Measurements from ENCODE around the gene RFFL. TPM values are rescaled to one million over a fixed set of nuclear protein-coding genes. Genes with fewer than 3 reads are reported as not detected.

The RFFL gene
- total and polyA plus RNA-seq, 4 donors = 5.8 to 38.1 (median 21.9) TPM

DNA sequence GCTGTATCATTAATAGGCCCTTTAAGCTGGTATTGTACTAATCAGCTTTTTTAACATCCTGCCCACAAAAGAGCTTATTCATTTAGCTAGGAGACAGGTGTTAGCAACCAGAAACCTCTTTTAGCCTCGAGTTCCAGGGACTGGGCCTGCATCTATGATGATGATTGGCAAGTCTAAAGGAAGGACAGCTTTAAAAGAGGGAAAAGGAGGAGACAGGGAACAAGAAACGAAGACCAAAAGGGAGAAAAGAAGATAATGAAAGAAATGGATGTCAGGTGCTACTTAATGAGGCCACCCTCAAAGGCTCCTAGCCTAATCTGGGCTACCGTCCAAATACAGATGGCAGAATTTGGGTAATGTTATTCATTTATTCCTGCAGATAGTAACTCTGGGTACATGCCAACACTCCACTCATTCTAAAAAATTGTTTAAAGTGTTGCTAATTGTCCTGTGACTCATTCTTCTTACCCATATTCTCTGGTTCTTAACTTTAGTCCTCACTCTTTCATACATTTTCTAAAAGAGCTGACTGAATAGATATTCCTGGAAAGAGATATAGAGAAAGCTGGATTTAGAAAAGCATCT lies 18.7 kb upstream of the RFFL start:
- Histone ChIP-seq H3K4me1 (ENCODE audit: control insufficient read depth in 5 of 5, insufficient read depth in 5 of 5, low read length in 5 of 5) (peaks cover 0 to 4% (median 3%) of the 10 kb centered on the region in 5 donors), H3K27ac (ENCODE audit: low read depth in 1 of 2, low read length in 1 of 2) (no peak overlapping the region), H3K27me3 (ENCODE audit: control insufficient read depth in 3 of 3, insufficient read depth in 3 of 3, low read length in 2 of 3) (no peaks in the 10 kb centered on the region), H3K9ac (ENCODE audit: insufficient read depth in 1 of 2, low read length in 2 of 2) (no peak overlapping the region), H3K36me3 (ENCODE audit: control insufficient read depth in 4 of 4, insufficient read depth in 4 of 4, low read length in 4 of 4) (peaks cover 0 to 1% (median 0%) of the 10 kb centered on the region in 4 donors), H3K4me3 (no peak overlapping the region), H3K9me3 (ENCODE audit: control insufficient read depth in 4 of 4, insufficient read depth in 3 of 4, low read length in 3 of 4) (no peaks in the 10 kb centered on the region)
- DNase-seq (no peak), ATAC-seq (ENCODE audit: insufficient read depth, low FRiP score) (no peak)
- 52 to 68% methylated on average over 3 of the region's 3 CpGs for WGBS, 2 donors
- TF ChIP-seq, protein P1, sequence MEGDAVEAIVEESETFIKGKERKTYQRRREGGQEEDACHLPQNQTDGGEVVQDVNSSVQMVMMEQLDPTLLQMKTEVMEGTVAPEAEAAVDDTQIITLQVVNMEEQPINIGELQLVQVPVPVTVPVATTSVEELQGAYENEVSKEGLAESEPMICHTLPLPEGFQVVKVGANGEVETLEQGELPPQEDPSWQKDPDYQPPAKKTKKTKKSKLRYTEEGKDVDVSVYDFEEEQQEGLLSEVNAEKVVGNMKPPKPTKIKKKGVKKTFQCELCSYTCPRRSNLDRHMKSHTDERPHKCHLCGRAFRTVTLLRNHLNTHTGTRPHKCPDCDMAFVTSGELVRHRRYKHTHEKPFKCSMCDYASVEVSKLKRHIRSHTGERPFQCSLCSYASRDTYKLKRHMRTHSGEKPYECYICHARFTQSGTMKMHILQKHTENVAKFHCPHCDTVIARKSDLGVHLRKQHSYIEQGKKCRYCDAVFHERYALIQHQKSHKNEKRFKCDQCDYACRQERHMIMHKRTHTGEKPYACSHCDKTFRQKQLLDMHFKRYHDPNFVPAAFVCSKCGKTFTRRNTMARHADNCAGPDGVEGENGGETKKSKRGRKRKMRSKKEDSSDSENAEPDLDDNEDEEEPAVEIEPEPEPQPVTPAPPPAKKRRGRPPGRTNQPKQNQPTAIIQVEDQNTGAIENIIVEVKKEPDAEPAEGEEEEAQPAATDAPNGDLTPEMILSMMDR (IDR thresholded peaks at IDR 0.05; ENCODE audit: control extremely low read depth, extremely low read depth) = no peak

DNA sequence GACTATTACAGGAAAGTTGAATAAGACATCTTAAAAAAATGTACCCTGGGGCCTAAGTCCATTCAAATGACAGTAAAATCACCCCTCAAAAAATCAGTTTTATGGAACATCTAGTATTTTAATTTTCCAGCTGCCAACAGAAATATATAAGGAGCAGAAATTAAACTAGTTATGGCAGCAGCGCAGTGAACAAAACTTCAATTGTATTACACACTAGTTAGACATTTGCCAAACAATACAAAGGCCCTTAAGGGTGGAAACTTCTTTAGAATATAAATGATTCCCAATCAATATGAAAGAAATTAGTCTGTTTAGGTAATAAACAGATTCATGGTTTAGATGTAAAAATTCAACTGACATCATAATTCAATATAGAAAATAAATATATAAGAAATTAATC lies 18.1 kb upstream of the RFFL start:
- Histone ChIP-seq H3K9ac (ENCODE audit: insufficient read depth in 1 of 2, low read length in 2 of 2) (no peak overlapping the region), H3K36me3 (ENCODE audit: control insufficient read depth in 4 of 4, insufficient read depth in 4 of 4, low read length in 4 of 4) (peaks cover 0 to 1% (median 0%) of the 10 kb centered on the region in 4 donors), H3K27ac (ENCODE audit: low read depth in 1 of 2, low read length in 1 of 2) (no peak overlapping the region), H3K27me3 (ENCODE audit: control insufficient read depth in 3 of 3, insufficient read depth in 3 of 3, low read length in 2 of 3) (no peaks in the 10 kb centered on the region), H3K4me3 (no peak overlapping the region), H3K9me3 (ENCODE audit: control insufficient read depth in 4 of 4, insufficient read depth in 3 of 4, low read length in 3 of 4) (no peaks in the 10 kb centered on the region), H3K4me1 (ENCODE audit: control insufficient read depth in 5 of 5, insufficient read depth in 5 of 5, low read length in 5 of 5) (peaks cover 0 to 3% (median 0%) of the 10 kb centered on the region in 5 donors)
- ATAC-seq (ENCODE audit: insufficient read depth, low FRiP score) = no peak
- TF ChIP-seq, protein P1 (IDR thresholded peaks at IDR 0.05; ENCODE audit: control extremely low read depth, extremely low read depth) = no peak
- no peak for DNase-seq
- 98 to 99% methylated on average over 1 of the region's 1 CpG for WGBS, 2 donors

DNA sequence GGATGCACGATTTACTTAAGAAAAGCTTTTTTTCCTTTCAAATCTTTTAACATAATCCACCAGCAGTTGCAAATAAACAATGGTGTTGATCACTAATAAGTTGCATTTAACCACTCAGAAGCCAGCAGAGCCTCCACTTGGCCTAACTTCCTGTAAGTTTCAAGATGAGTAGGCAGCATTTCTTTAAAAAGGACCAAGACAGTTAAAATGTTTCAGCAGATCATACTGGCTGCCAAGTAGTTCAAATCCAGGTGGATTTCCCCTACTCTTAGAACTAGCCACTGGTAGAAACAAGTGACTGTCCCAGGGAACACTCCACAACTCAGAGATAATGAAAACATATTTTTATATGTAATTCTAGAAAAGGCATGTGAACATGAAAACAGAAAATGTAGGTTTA lies 17.0 kb upstream of the RFFL start:
- no peak for ATAC-seq (ENCODE audit: insufficient read depth, low FRiP score)
- peaks cover 0 to 1% (median 0%) of the 10 kb centered on the region in 4 donors for H3K36me3 ChIP-seq (ENCODE audit: control insufficient read depth in 4 of 4, insufficient read depth in 4 of 4, low read length in 4 of 4)
- no peak overlapping the region for H3K9ac ChIP-seq (ENCODE audit: insufficient read depth in 1 of 2, low read length in 2 of 2)
- H3K4me3 ChIP-seq = no peak overlapping the region
- 57 to 78% methylated on average over 1 of the region's 1 CpG for WGBS, 2 donors
- H3K27ac ChIP-seq (ENCODE audit: low read depth in 1 of 2, low read length in 1 of 2) = no peak overlapping the region
- no peaks in the 10 kb centered on the region for H3K9me3 ChIP-seq (ENCODE audit: control insufficient read depth in 4 of 4, insufficient read depth in 3 of 4, low read length in 3 of 4)
- DNase-seq = no peak
- TF ChIP-seq, protein P1 (IDR thresholded peaks at IDR 0.05; ENCODE audit: control extremely low read depth, extremely low read depth) = no peak
- H3K27me3 ChIP-seq (ENCODE audit: control insufficient read depth in 3 of 3, insufficient read depth in 3 of 3, low read length in 2 of 3) = no peaks in the 10 kb centered on the region
- peaks cover 0 to 3% (median 0%) of the 10 kb centered on the region in 5 donors for H3K4me1 ChIP-seq (ENCODE audit: control insufficient read depth in 5 of 5, insufficient read depth in 5 of 5, low read length in 5 of 5)
